Measurements from ENCODE around the gene LHFPL6. TPM values are rescaled to one million over a fixed set of nuclear protein-coding genes. Genes with fewer than 3 reads are reported as not detected.

The LHFPL6 gene
- total RNA-seq, 1 experiment from 2014 or later = 25.7 TPM

DNA sequence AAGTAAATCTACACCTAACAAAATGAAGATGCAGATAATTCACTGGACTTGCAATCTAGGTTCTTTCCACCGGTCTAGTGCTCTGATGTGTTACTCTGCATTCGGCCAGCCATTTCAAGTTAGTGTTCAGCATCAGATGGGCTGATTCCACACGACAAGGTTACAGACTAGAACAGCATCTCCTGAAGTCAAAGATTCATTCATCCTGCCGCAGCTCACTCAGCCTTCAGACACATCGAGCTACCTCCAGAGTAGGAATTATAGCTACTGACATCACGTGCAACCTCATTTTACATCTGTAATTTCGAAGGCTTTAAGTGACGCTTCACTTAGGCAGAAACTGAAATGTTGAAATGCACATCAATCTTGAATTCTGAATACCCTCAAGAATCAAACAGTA lies 76.5 kb downstream of the LHFPL6 start:
- H3K9me3 ChIP-seq (ENCODE audit: control insufficient read depth, insufficient read depth, low read depth, low read length) = no peaks in the 10 kb centered on the region
- BruUV-seq (replicated peaks) = no TSS peak
- POLR2A ChIA-PET = no interaction called here

GRCh38 chr13:39525506-39525905 lies 77.5 kb downstream of the LHFPL6 start:
- no peak for TF ChIP-seq POLR2AphosphoS5 (IDR thresholded peaks at IDR 0.05; ENCODE audit: low read depth, low read length)
- no peak for TF ChIP-seq SIN3A (IDR thresholded peaks at IDR 0.05; ENCODE audit: borderline replicate concordance, insufficient read depth, low read depth, low read length)
- TF ChIP-seq, protein P1, sequence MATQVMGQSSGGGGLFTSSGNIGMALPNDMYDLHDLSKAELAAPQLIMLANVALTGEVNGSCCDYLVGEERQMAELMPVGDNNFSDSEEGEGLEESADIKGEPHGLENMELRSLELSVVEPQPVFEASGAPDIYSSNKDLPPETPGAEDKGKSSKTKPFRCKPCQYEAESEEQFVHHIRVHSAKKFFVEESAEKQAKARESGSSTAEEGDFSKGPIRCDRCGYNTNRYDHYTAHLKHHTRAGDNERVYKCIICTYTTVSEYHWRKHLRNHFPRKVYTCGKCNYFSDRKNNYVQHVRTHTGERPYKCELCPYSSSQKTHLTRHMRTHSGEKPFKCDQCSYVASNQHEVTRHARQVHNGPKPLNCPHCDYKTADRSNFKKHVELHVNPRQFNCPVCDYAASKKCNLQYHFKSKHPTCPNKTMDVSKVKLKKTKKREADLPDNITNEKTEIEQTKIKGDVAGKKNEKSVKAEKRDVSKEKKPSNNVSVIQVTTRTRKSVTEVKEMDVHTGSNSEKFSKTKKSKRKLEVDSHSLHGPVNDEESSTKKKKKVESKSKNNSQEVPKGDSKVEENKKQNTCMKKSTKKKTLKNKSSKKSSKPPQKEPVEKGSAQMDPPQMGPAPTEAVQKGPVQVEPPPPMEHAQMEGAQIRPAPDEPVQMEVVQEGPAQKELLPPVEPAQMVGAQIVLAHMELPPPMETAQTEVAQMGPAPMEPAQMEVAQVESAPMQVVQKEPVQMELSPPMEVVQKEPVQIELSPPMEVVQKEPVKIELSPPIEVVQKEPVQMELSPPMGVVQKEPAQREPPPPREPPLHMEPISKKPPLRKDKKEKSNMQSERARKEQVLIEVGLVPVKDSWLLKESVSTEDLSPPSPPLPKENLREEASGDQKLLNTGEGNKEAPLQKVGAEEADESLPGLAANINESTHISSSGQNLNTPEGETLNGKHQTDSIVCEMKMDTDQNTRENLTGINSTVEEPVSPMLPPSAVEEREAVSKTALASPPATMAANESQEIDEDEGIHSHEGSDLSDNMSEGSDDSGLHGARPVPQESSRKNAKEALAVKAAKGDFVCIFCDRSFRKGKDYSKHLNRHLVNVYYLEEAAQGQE (IDR thresholded peaks at IDR 0.05; ENCODE audit: insufficient read depth in 1 of 2, low read depth in 2 of 2, low read length in 1 of 2) = no peak
- no peak for TF ChIP-seq TCF7L2 (IDR thresholded peaks at IDR 0.05; ENCODE audit: low read depth, low read length)
- TF ChIP-seq, protein P2, sequence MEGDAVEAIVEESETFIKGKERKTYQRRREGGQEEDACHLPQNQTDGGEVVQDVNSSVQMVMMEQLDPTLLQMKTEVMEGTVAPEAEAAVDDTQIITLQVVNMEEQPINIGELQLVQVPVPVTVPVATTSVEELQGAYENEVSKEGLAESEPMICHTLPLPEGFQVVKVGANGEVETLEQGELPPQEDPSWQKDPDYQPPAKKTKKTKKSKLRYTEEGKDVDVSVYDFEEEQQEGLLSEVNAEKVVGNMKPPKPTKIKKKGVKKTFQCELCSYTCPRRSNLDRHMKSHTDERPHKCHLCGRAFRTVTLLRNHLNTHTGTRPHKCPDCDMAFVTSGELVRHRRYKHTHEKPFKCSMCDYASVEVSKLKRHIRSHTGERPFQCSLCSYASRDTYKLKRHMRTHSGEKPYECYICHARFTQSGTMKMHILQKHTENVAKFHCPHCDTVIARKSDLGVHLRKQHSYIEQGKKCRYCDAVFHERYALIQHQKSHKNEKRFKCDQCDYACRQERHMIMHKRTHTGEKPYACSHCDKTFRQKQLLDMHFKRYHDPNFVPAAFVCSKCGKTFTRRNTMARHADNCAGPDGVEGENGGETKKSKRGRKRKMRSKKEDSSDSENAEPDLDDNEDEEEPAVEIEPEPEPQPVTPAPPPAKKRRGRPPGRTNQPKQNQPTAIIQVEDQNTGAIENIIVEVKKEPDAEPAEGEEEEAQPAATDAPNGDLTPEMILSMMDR (IDR thresholded peaks at IDR 0.05) = no peak
- H3K4me1 ChIP-seq (ENCODE audit: control insufficient read depth, insufficient read depth, low read length) = peaks cover 22% of the 10 kb centered on the region
- intact Hi-C loops (cut with micrococcal nuclease; ENCODE audit: unreplicated experiment) = no loop called here
- H3K27ac ChIP-seq (ENCODE audit: low read length) = no peak overlapping the region
- no peaks in the 10 kb centered on the region for H3K36me3 ChIP-seq (ENCODE audit: control insufficient read depth, insufficient read depth, low read length)
- ChIA-PET CTCF (no interaction called here), POLR2A (no interaction called here)
- ATAC-seq (no peak), DNase-seq (ENCODE audit: low read depth, low spot score) (no peak)
- H3K4me3 ChIP-seq (ENCODE audit: low read depth in 2 of 2, low read length in 2 of 2) = no peak overlapping the region
- no TSS peak for BruUV-seq (replicated peaks)
- in situ Hi-C loops (cut with HindIII; ENCODE audit: low pct_unique_long_range_greater_than_20kb, low sequenced_read_pairs) = no loop called here
- H3K27me3 ChIP-seq (ENCODE audit: control insufficient read depth, insufficient read depth, low read length) = no peaks in the 10 kb centered on the region
- no peaks in the 10 kb centered on the region for H3K9me3 ChIP-seq (ENCODE audit: control insufficient read depth, insufficient read depth, low read depth, low read length)

More for the DNA sequence above, 76.5 kb downstream of the LHFPL6 start:
- in situ Hi-C loops (cut with HindIII; ENCODE audit: low pct_unique_long_range_greater_than_20kb, low sequenced_read_pairs) (no loop called here), intact Hi-C loops (cut with micrococcal nuclease; ENCODE audit: unreplicated experiment) (no loop called here)
- Histone ChIP-seq H3K4me3 (ENCODE audit: low read depth in 2 of 2, low read length in 2 of 2) (no peak overlapping the region), H3K27me3 (ENCODE audit: control insufficient read depth, insufficient read depth, low read length) (no peaks in the 10 kb centered on the region), H3K36me3 (ENCODE audit: control insufficient read depth, insufficient read depth, low read length) (no peaks in the 10 kb centered on the region), H3K4me1 (ENCODE audit: control insufficient read depth, insufficient read depth, low read length) (peaks cover 29% of the 10 kb centered on the region), H3K27ac (ENCODE audit: low read length) (peak overlapping the region; percentile 12; the same call in 1 of the 2 replicates)
- DNase-seq (ENCODE audit: low read depth, low spot score) (no peak), ATAC-seq (no peak)
- CTCF ChIA-PET = no interaction called here
- TF ChIP-seq, protein P1 (IDR thresholded peaks at IDR 0.05; ENCODE audit: insufficient read depth in 1 of 2, low read depth in 2 of 2, low read length in 1 of 2) = no peak
- TF ChIP-seq SIN3A (IDR thresholded peaks at IDR 0.05; ENCODE audit: borderline replicate concordance, insufficient read depth, low read depth, low read length) (no peak), POLR2AphosphoS5 (IDR thresholded peaks at IDR 0.05; ENCODE audit: low read depth, low read length) (no peak), TCF7L2 (IDR thresholded peaks at IDR 0.05; ENCODE audit: low read depth, low read length) (no peak)
- TF ChIP-seq, protein P2 (IDR thresholded peaks at IDR 0.05) = no peak

All from Panc1 (cell line).